ENCODE data around the gene CORO2B.

- TF ChIP-seq, protein P1, sequence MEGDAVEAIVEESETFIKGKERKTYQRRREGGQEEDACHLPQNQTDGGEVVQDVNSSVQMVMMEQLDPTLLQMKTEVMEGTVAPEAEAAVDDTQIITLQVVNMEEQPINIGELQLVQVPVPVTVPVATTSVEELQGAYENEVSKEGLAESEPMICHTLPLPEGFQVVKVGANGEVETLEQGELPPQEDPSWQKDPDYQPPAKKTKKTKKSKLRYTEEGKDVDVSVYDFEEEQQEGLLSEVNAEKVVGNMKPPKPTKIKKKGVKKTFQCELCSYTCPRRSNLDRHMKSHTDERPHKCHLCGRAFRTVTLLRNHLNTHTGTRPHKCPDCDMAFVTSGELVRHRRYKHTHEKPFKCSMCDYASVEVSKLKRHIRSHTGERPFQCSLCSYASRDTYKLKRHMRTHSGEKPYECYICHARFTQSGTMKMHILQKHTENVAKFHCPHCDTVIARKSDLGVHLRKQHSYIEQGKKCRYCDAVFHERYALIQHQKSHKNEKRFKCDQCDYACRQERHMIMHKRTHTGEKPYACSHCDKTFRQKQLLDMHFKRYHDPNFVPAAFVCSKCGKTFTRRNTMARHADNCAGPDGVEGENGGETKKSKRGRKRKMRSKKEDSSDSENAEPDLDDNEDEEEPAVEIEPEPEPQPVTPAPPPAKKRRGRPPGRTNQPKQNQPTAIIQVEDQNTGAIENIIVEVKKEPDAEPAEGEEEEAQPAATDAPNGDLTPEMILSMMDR (IDR thresholded peaks at IDR 0.05) = no peak
- TF ChIP-seq POLR2A (IDR thresholded peaks at IDR 0.05) = no peak
These were observed 60.2 kb downstream of the CORO2B start for GRCh38 chr15:68638953-68639515.
